CD8-positive, alpha-beta memory T cell (primary cell): ENCODE results near the gene HOXA5. TPM values are rescaled to one million over a fixed set of nuclear protein-coding genes. Genes with fewer than 3 reads are reported as not detected.

Source experiments
- polyA plus RNA-seq: library from polyadenylated mRNA; unstranded; fragments of 300-500 nt; fragmentation: Illumina TruSeq; gene quantifications from one replicate; pipeline ENCODE4 v1.2.3, GENCODE V29; 2021
- total RNA-seq, 2 experiments: library from RNA; stranded (reverse); gene quantifications; one replicate each; pipeline ENCODE4 v1.2.3, GENCODE V29; 2021

The HOXA5 gene
- total and polyA plus RNA-seq, 3 experiments from 2014 or later = not detected

Other genes with a start within 250 kb of the HOXA5 start
- under 1 TPM; 0.31 to 0.38 TPM for gene HOXA1, start 47.7 kb downstream of the HOXA5 start, total RNA-seq
- 0.75 TPM for gene HOXA1, start 47.7 kb downstream of the HOXA5 start, polyA plus RNA-seq
- not detected for gene HOXA2, start 41.0 kb downstream of the HOXA5 start, total RNA-seq
- not detected for gene HOXA2, start 41.0 kb downstream of the HOXA5 start, polyA plus RNA-seq
- under 1 TPM in 1 of 2 experiments, not detected in 1; 0.11 TPM for gene HOXA4, start 12.9 kb downstream of the HOXA5 start, total RNA-seq
- gene HOXA4, start 12.9 kb downstream of the HOXA5 start, polyA plus RNA-seq = 0.20 TPM
- not detected for gene HOXA6, start 4.1 kb upstream of the HOXA5 start, total RNA-seq
- gene HOXA6, start 4.1 kb upstream of the HOXA5 start, polyA plus RNA-seq = not detected
- gene HOXA3, start 8.9 kb upstream of the HOXA5 start, total RNA-seq = not detected
- not detected for gene HOXA3, start 8.9 kb upstream of the HOXA5 start, polyA plus RNA-seq
- not detected for gene HOXA7, start 13.0 kb upstream of the HOXA5 start, total RNA-seq
- gene HOXA7, start 13.0 kb upstream of the HOXA5 start, polyA plus RNA-seq = not detected
- gene HOXA9, start 21.9 kb upstream of the HOXA5 start, total RNA-seq = not detected
- gene HOXA9, start 21.9 kb upstream of the HOXA5 start, polyA plus RNA-seq = not detected
- gene HOXA10, start 30.6 kb upstream of the HOXA5 start, total RNA-seq = not detected
- 0.09 TPM for gene HOXA10, start 30.6 kb upstream of the HOXA5 start, polyA plus RNA-seq
- gene HOXA11, start 41.6 kb upstream of the HOXA5 start, total RNA-seq = not detected
- gene HOXA11, start 41.6 kb upstream of the HOXA5 start, polyA plus RNA-seq = not detected
- gene HOXA13, start 56.4 kb upstream of the HOXA5 start, total RNA-seq = not detected
- not detected for gene HOXA13, start 56.4 kb upstream of the HOXA5 start, polyA plus RNA-seq
- gene EVX1, start 99.1 kb upstream of the HOXA5 start, total RNA-seq = not detected
- gene EVX1, start 99.1 kb upstream of the HOXA5 start, polyA plus RNA-seq = not detected